Measurements from ENCODE around the gene C17orf113. TPM values are rescaled to one million over a fixed set of nuclear protein-coding genes. Genes with fewer than 3 reads are reported as not detected.

Gene C17orf113
- total and polyA plus RNA-seq, 12 donors: 0.14 to 1.1 (median 0.60) TPM

DNA sequence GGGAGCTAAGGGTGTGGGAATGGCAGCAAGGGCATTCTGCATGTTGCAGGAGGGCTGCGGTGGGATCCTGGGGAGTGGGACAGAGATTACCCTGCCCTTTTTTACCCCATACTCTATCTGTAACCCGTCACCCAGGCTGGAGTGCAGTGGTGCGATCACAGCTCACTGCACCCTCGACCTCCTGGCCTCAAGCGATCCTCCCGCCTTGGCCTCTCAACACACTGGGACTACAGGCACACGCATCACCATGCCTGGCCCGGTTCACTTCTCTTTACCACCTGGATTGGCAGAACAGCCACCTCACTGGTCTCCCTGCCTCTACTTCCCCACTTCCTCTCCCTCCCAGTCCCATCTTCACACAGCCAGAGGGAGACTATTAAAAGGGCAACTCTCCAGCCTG, 38.3 kb upstream of the C17orf113 start:
- WGBS, 4 donors: 85 to 90% (median 88%) methylated on average over 7 to 8 of the region's 8 CpGs
- intact Hi-C loops (cut with DNase I): no loop called here
- no peak for TF ChIP-seq POLR2A (IDR thresholded peaks at IDR 0.05)
- no peak for TF ChIP-seq CTCF (IDR thresholded peaks at IDR 0.05)
- Histone ChIP-seq H3K4me3 (no peak overlapping the region), H3K4me1 (replicated peaks in 1 of 2) (no peaks in the 10 kb centered on the region), H3K27me3 (peaks cover 4% of the 10 kb centered on the region), H3K9me3 (replicated peaks in 1 of 3) (no peaks in the 10 kb centered on the region), H3K27ac (no peak overlapping the region), H3K36me3 (replicated peaks in 1 of 2) (no peaks in the 10 kb centered on the region)
- DNase-seq: no peak

- WGBS, 4 donors: 70 to 73% (median 72%) methylated on average over 6 to 20 of the region's 20 CpGs
- no peak for TF ChIP-seq POLR2A (IDR thresholded peaks at IDR 0.05)
- no peak for TF ChIP-seq CTCF (IDR thresholded peaks at IDR 0.05)
- DNase-seq: no peak
- Histone ChIP-seq H3K27me3 (peaks cover 4% of the 10 kb centered on the region), H3K9me3 (replicated peaks in 1 of 3) (no peaks in the 10 kb centered on the region), H3K4me3 (no peak overlapping the region), H3K36me3 (replicated peaks in 1 of 2) (no peaks in the 10 kb centered on the region), H3K4me1 (replicated peaks in 1 of 2) (no peaks in the 10 kb centered on the region), H3K27ac (no peak overlapping the region)
- intact Hi-C loops (cut with DNase I): no loop called here
Measured at GRCh38 chr17:42087736-42088705, 37.6 kb upstream of the C17orf113 start.

DNA sequence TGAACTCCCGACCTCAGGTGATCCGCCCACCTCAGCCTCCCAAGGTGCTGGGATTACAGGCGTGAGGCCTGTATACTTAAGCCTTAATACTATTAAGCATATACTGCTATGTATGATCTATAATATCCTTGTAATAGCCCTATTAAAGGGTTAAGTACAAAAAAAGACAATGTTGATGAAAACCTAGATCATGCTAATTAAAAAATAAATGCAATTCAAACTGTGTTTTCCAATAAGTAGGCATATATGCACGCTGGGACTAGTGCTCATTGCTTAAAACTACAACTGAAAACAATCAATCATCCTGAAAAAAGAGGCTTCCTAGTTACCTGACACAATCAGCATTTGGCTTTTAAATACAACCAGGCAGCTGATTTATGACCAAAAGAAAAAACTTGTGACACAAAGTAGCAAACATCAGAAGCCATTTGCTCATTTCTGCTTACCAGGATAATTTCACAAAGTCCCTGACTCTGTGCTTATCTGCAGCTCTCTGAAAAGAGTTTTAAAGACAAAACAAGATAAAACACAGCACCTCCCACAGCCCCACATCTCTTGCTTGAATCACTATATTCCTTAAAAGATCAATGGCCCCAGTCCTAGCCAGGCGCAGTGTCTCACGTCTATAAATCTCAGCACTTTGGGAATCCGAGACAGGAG, 36.8 kb upstream of the C17orf113 start:
- H3K36me3 ChIP-seq (replicated peaks in 1 of 2): no peaks in the 10 kb centered on the region
- H3K4me1 ChIP-seq (replicated peaks in 1 of 2): no peaks in the 10 kb centered on the region
- intact Hi-C loops (cut with DNase I): no loop called here
- H3K27me3 ChIP-seq: peaks cover 4% of the 10 kb centered on the region
- 45 to 63% (median 55%) methylated on average over 7 of the region's 7 CpGs for WGBS, 4 donors
- TF ChIP-seq CTCF (IDR thresholded peaks at IDR 0.05) (no peak), POLR2A (IDR thresholded peaks at IDR 0.05) (no peak)
- no peaks in the 10 kb centered on the region for H3K9me3 ChIP-seq (replicated peaks in 1 of 3)
- no peak overlapping the region for H3K27ac ChIP-seq
- H3K4me3 ChIP-seq: no peak overlapping the region
- no peak for DNase-seq

DNA sequence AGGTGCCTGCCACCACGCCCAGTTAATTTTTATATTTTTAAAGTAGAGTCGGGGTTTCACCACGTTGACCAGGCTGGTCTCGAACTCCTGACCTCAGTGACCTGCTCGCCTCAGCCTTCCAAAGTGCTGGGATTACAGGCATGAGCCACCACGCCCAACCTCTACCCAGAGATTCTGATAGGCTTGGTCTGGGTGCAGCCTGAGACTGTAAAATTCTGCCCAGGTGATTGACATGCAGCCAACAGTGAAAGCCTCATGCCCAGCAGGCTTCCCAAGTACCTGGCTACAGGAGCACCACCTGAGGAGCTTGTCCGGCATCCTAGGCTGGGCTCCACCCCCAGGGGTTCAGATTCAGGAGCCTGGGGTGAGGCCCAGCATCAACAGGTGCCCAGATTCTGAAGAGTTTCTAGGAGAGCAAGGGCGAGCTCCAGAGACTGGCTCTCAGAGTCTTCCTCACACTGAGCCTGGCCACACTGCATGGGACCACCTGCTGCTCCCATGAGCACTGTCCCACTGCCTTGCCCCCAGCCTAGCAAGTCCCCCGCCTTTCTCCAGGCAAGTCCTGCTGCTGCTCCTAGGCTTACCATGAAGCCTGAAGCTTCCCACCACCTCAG, 31.2 kb upstream of the C17orf113 start:
- no peaks in the 10 kb centered on the region for H3K4me1 ChIP-seq (replicated peaks in 1 of 2)
- no peaks in the 10 kb centered on the region for H3K27me3 ChIP-seq
- no peaks in the 10 kb centered on the region for H3K36me3 ChIP-seq (replicated peaks in 1 of 2)
- WGBS, 4 donors: 84 to 92% (median 91%) methylated on average over 8 to 9 of the region's 9 CpGs
- intact Hi-C loops (cut with DNase I): no loop called here
- no peaks in the 10 kb centered on the region for H3K9me3 ChIP-seq (replicated peaks in 1 of 3)
- H3K27ac ChIP-seq: no peak overlapping the region
- no peak overlapping the region for H3K4me3 ChIP-seq
- TF ChIP-seq CTCF (IDR thresholded peaks at IDR 0.05): no peak
- TF ChIP-seq POLR2A (IDR thresholded peaks at IDR 0.05): no peak
- DNase-seq: no peak
